OCI-LY7 (cell line): Measurements from ENCODE around the gene RIC1. TPM values are rescaled to one million over a fixed set of nuclear protein-coding genes. Genes with fewer than 3 reads are reported as not detected.

ENCODE experiments used
- BruUV-seq: library from RNA; stranded (reverse); fragments of 400-500 nt; replicated peaks from 2 replicates; lab custom pipeline; 2021; lab: Mats Ljungman, UMichigan
- CTCF ChIA-PET: fragments of 300-600 bp; sonication (Branson Sonifier 250); formaldehyde crosslinking; loops from one replicate; lab custom pipeline; 2022; ENCODE audit warnings: antibody characterized with exemption; ENCODE audit not compliant: unreplicated experiment; lab: Charles Lee
- POLR2A ChIA-PET: fragments of 300-600 bp; sonication (Branson Sonifier 250); formaldehyde crosslinking; loops from one replicate; lab custom pipeline; 2022; ENCODE audit warnings: antibody characterized with exemption; lab: Charles Lee
- DNase-seq: peaks from one replicate; pipeline ENCODE4 v3.0.0-alpha.2; 2015; ENCODE audit warnings: low spot score
- H2AFZ ChIP-seq: fragments of 200-600 bp; sonication (generic), shearing (Covaris generic); 2 replicates; pipeline ENCODE4 v1.6.1; 2014; ENCODE audit warnings: mild to moderate bottlenecking, antibody characterized with exemption, low read length, moderate library complexity
- H3K27ac ChIP-seq: fragments of 200-600 bp; sonication (generic); 2 replicates; pipeline ENCODE4 v1.5.1; 2014; ENCODE audit warnings: mixed run types, low read depth, mild to moderate bottlenecking, moderate library complexity, low read length, inconsistent platforms; ENCODE audit not compliant: poor library complexity, severe bottlenecking
- H3K36me3 ChIP-seq: fragments of 200-600 bp; sonication (generic); 2 replicates; pipeline ENCODE4 v1.6.1; 2014; ENCODE audit warnings: mild to moderate bottlenecking, antibody characterized with exemption, low read length, moderate library complexity, mixed read lengths; ENCODE audit not compliant: insufficient read depth
- H3K4me1 ChIP-seq: fragments of 200-600 bp; sonication (generic); 2 replicates; pipeline ENCODE4 v1.5.1; 2014; ENCODE audit warnings: mild to moderate bottlenecking, low read length; ENCODE audit not compliant: insufficient read depth, poor library complexity, severe bottlenecking
- H3K4me2 ChIP-seq: fragments of 200-600 bp; sonication (generic); 2 replicates; pipeline ENCODE4 v1.6.1; 2014; ENCODE audit warnings: mild to moderate bottlenecking, low read length
- H3K4me3 ChIP-seq: fragments of 200-600 bp; sonication (generic); 2 replicates; pipeline ENCODE4 v1.5.1; 2014; ENCODE audit warnings: mild to moderate bottlenecking, low read depth, low read length; ENCODE audit not compliant: poor library complexity, severe bottlenecking
- H3K79me2 ChIP-seq: fragments of 200-600 bp; sonication (generic); 2 replicates; pipeline ENCODE4 v1.6.1; 2016; ENCODE audit warnings: low read depth, mild to moderate bottlenecking, low read length, moderate library complexity, mixed read lengths; ENCODE audit not compliant: insufficient read depth
- H3K9me2 ChIP-seq: fragments of 200-600 bp; sonication (generic); 2 replicates; pipeline ENCODE4 v1.6.1; 2016; ENCODE audit warnings: mild to moderate bottlenecking, low read length, mixed read lengths; ENCODE audit not compliant: insufficient read depth
- H3K9me3 ChIP-seq: fragments of 200-600 bp; sonication (generic); 2 replicates; pipeline ENCODE4 v1.6.1; 2014; ENCODE audit warnings: mild to moderate bottlenecking, mixed run types, low read length, mixed read lengths
- H4K20me1 ChIP-seq: fragments of 200-600 bp; sonication (generic); 2 replicates; pipeline ENCODE4 v1.6.1; 2014; ENCODE audit warnings: mild to moderate bottlenecking, antibody characterized with exemption, low read length, moderate library complexity, mixed read lengths; ENCODE audit not compliant: insufficient read depth
- EZH2phosphoT487 ChIP-seq: fragments of 200-600 bp; sonication (generic); IDR thresholded peaks from 2 replicates; pipeline ENCODE4 v1.6.1; 2018; ENCODE audit warnings: low read depth, borderline replicate concordance, mild to moderate bottlenecking, mixed run types, antibody characterized with exemption, low read length, moderate library complexity, mixed read lengths
- intact Hi-C: fragments of 100-400 bp; cut with micrococcal nuclease; formaldehyde crosslinking; loops from one replicate; pipeline ENCODE4 v1.10.0; 2022; ENCODE audit not compliant: unreplicated experiment
- total RNA-seq, 2 experiments: library from RNA; depleted of rRNA in 1 of 2; stranded (reverse); fragments of >200 nt in 1 of 2; shearing (Covaris generic) in 1 of 2; gene quantifications; 2 replicates each; pipeline ENCODE4 v1.2.3, GENCODE V29; 2014 to 2022
- TF ChIP-seq, protein P1 (sequence below): fragments of 200-600 bp; sonication (generic); conservative IDR thresholded peaks from 2 replicates; pipeline ENCODE4 v1.5.1; 2014; ENCODE audit warnings: mild to moderate bottlenecking, antibody characterized with exemption, low read length, moderate library complexity, mixed read lengths

Gene RIC1
- total RNA-seq, 2 experiments from 2014 or later, result 77.0 to 84.6 TPM

DNA sequence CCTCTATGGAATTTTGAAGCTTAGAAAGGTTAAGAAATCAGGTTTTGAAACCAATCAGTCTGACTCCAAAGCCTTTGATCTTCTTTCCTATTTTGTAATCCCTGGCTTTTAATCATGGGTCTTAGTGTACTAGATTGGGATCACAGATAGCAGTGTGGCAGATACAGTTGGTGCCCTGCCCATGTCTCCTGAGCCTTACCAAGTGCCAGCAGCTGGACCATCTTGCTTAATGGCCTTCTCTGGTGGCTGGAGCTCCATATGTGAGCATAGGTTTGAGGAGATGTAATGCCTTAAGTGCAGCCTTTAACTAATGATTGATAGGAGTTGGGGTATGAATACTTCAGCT is 16.7 kb upstream of the RIC1 start:
- Histone ChIP-seq H3K36me3 (peaks cover 47% of the 10 kb centered on the region), H4K20me1 (no peaks in the 10 kb centered on the region; the same call in 1 of the 2 replicates), H3K9me3 (peaks cover 6% of the 10 kb centered on the region; the same call in 1 of the 2 replicates), H3K9me2 (no peaks in the 10 kb centered on the region), H3K4me2 (no peak overlapping the region), H2AFZ (no peak overlapping the region), H3K4me3 (no peak overlapping the region), H3K79me2 (peaks cover 41% of the 10 kb centered on the region), H3K4me1 (peaks cover 34% of the 10 kb centered on the region), H3K27ac (no peak overlapping the region)
- intact Hi-C loops, result no loop called here
- ChIA-PET POLR2A (interaction anchor here (0.8 to 1.2 kb wide), 4 partner anchors 10 to 24 kb away, joined by 3 to 6 read pairs (median 4); no protein-coding TSS in a partner anchor), CTCF (no interaction called here)
- no peak for DNase-seq
- no TSS peak for BruUV-seq
- no peak for TF ChIP-seq EZH2phosphoT487
- TF ChIP-seq, protein P1, sequence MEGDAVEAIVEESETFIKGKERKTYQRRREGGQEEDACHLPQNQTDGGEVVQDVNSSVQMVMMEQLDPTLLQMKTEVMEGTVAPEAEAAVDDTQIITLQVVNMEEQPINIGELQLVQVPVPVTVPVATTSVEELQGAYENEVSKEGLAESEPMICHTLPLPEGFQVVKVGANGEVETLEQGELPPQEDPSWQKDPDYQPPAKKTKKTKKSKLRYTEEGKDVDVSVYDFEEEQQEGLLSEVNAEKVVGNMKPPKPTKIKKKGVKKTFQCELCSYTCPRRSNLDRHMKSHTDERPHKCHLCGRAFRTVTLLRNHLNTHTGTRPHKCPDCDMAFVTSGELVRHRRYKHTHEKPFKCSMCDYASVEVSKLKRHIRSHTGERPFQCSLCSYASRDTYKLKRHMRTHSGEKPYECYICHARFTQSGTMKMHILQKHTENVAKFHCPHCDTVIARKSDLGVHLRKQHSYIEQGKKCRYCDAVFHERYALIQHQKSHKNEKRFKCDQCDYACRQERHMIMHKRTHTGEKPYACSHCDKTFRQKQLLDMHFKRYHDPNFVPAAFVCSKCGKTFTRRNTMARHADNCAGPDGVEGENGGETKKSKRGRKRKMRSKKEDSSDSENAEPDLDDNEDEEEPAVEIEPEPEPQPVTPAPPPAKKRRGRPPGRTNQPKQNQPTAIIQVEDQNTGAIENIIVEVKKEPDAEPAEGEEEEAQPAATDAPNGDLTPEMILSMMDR, result no peak

DNA sequence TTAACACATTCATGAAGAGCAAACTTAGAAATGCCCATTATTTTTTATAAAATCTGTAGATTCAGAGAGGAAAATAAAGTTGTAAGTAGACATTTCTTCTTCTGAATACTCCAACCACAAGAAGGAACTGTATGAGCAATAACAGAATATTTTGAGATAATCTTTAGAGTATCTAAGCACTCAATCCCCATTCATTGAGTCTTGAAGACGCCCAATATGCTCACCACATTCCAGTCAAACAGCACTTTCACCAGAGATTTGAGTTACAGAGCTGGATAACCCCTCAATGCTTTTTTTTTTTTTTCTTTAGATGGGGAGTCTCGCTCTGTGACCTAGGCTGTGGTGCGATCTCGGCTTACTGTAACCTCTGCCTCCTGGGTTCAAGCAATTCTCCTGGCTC is 14.7 kb upstream of the RIC1 start:
- BruUV-seq, result no TSS peak
- Histone ChIP-seq H3K79me2 (peaks cover 56% of the 10 kb centered on the region), H3K36me3 (peaks cover 46% of the 10 kb centered on the region), H4K20me1 (no peaks in the 10 kb centered on the region; the same call in 1 of the 2 replicates), H3K4me3 (no peak overlapping the region), H3K9me2 (no peaks in the 10 kb centered on the region), H3K4me1 (peaks cover 41% of the 10 kb centered on the region), H2AFZ (no peak overlapping the region), H3K4me2 (no peak overlapping the region), H3K9me3 (peaks cover 3% of the 10 kb centered on the region; the same call in 1 of the 2 replicates), H3K27ac (no peak overlapping the region)
- no peak for DNase-seq
- intact Hi-C loops, result no loop called here
- POLR2A ChIA-PET, result interaction anchor here (1.2 kb wide), 1 partner anchor 18 kb away, joined by 3 read pairs; no protein-coding TSS in a partner anchor
- CTCF ChIA-PET, result no interaction called here
- no peak for TF ChIP-seq EZH2phosphoT487
- TF ChIP-seq, protein P1, result no peak

DNA sequence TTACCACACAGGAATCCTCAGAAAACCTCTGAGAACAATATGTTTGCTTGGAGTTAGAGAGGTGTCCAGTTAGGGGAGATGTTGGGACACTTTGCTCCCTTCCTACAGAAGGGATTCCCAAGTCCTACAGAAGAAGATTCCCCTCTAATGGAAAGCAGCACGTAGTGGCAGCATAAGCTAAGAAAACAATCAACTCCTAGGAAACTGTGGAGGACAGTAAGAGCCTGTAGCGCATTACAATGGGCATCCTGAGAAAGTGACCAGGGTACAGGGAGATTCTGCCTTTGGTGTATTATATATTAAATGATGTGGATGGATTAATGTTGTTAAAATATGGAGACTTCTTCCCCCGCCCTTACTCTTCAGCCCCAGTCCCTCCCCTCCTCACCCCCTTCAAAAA is 13.9 kb upstream of the RIC1 start:
- POLR2A ChIA-PET, result interaction anchor here (1.2 to 2.8 kb wide), 2 partner anchors 13 to 17 kb away, joined by 3 to 12 read pairs; partner anchors contain the start of gene RIC1
- intact Hi-C loops, result no loop called here
- TF ChIP-seq EZH2phosphoT487, result no peak
- TF ChIP-seq, protein P1, result no peak
- Histone ChIP-seq H3K36me3 (peaks cover 48% of the 10 kb centered on the region), H3K4me3 (no peak overlapping the region), H2AFZ (no peak overlapping the region), H3K79me2 (peaks cover 59% of the 10 kb centered on the region), H3K4me1 (peaks cover 36% of the 10 kb centered on the region), H3K4me2 (no peak overlapping the region), H3K27ac (no peak overlapping the region), H3K9me2 (no peaks in the 10 kb centered on the region), H3K9me3 (peaks cover 3% of the 10 kb centered on the region; the same call in 1 of the 2 replicates), H4K20me1 (no peaks in the 10 kb centered on the region; the same call in 1 of the 2 replicates)
- DNase-seq, result no peak
- no TSS peak for BruUV-seq
- CTCF ChIA-PET, result no interaction called here
